Lower leg skin (tissue), 3 donors: Measurements from ENCODE around the gene SIRT4.

ENCODE experiments used
- POLR2A ChIP-seq, 2 donors: fragments of 450-650 bp; IDR thresholded peaks; one replicate each; pipeline ENCODE4 v1.6.1; 2016 to 2017; ENCODE audit warnings: antibody characterized with exemption in 2 of 2, mild to moderate bottlenecking in 1 of 2, moderate library complexity in 1 of 2
- TF ChIP-seq, protein P1 (sequence below), 3 donors: fragments of 450-650 bp; IDR thresholded peaks; one replicate each; pipeline ENCODE4 v1.5.1; 2016; ENCODE audit warnings: antibody characterized with exemption in 3 of 3, mild to moderate bottlenecking in 3 of 3, moderate library complexity in 2 of 3

- TF ChIP-seq, protein P1, sequence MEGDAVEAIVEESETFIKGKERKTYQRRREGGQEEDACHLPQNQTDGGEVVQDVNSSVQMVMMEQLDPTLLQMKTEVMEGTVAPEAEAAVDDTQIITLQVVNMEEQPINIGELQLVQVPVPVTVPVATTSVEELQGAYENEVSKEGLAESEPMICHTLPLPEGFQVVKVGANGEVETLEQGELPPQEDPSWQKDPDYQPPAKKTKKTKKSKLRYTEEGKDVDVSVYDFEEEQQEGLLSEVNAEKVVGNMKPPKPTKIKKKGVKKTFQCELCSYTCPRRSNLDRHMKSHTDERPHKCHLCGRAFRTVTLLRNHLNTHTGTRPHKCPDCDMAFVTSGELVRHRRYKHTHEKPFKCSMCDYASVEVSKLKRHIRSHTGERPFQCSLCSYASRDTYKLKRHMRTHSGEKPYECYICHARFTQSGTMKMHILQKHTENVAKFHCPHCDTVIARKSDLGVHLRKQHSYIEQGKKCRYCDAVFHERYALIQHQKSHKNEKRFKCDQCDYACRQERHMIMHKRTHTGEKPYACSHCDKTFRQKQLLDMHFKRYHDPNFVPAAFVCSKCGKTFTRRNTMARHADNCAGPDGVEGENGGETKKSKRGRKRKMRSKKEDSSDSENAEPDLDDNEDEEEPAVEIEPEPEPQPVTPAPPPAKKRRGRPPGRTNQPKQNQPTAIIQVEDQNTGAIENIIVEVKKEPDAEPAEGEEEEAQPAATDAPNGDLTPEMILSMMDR (IDR thresholded peaks at IDR 0.05) = no peak
- no peak for TF ChIP-seq POLR2A (IDR thresholded peaks at IDR 0.05)
These were observed 50.0 kb downstream of the SIRT4 start for GRCh38 chr12:120352117-120352516.
